Left ventricle myocardium superior (tissue), 1 donor: ENCODE data around the gene NUTM2E. TPM values are rescaled to one million over a fixed set of nuclear protein-coding genes. Genes with fewer than 3 reads are reported as not detected.
"Not testable (repeated sequence)": the region's sequence is repeated elsewhere in the genome, so short reads cannot be mapped to it uniquely, and the experiment has no call there.

ENCODE experiments used
- ATAC-seq: fragments of 200-7000 bp; cut with Tn5 transposase; one replicate; pipeline ENCODE4 v1.9.1; 2020; ENCODE audit warnings: mild to moderate bottlenecking, moderate library complexity
- DNase-seq: peaks from one replicate; pipeline ENCODE4 v3.0.0-alpha.2; 2020
- intact Hi-C: fragments of 100-400 bp; cut with micrococcal nuclease; formaldehyde crosslinking; loops from one replicate; pipeline ENCODE4 v1.11.0; 2022
- total RNA-seq: library from RNA; stranded (reverse); fragmentation: NEBNext Ultra II Directional; extraction: Animal tissue kit (Norgen Biotek cat#: 25700); gene quantifications from one replicate; pipeline ENCODE4 v1.2.1, GENCODE V29; 2021
- donor health status: DM: no; HTN: yes; CAD: no; lungs with severe emphysema.

The NUTM2E gene
- total RNA-seq, 1 donor from 2014 or later: 0.10 TPM

GRCh38 chr10:79853191-79853854, 26.8 kb downstream of the NUTM2E start:
- DNase-seq: peak; percentile 28
- intact Hi-C loops: not testable (repeated sequence)
- peak; percentile 99 for ATAC-seq

GRCh38 chr10:79862269-79862668, 35.7 kb downstream of the NUTM2E start:
- ATAC-seq, intact Hi-C loops, DNase-seq: not testable (repeated sequence)

GRCh38 chr10:79862803-79863202, 36.3 kb downstream of the NUTM2E start:
- ATAC-seq, intact Hi-C loops: not testable (repeated sequence)

GRCh38 chr10:79866903-79867551, 40.5 kb downstream of the NUTM2E start:
- DNase-seq, intact Hi-C loops, ATAC-seq: not testable (repeated sequence)

More at GRCh38 chr10:79862803-79863202, 36.3 kb downstream of the NUTM2E start:
- DNase-seq: not testable (repeated sequence)

- intact Hi-C loops, ATAC-seq, DNase-seq: not testable (repeated sequence)
Measured at GRCh38 chr10:79868023-79868422, 41.5 kb downstream of the NUTM2E start.

GRCh38 chr10:79869439-79870097, 43.0 kb downstream of the NUTM2E start:
- intact Hi-C loops, DNase-seq: not testable (repeated sequence)
- peak; percentile 94 for ATAC-seq

GRCh38 chr10:79871729-79872128, 45.2 kb downstream of the NUTM2E start:
- ATAC-seq, intact Hi-C loops, DNase-seq: not testable (repeated sequence)

Other genes starting within 250 kb of the NUTM2E start
- 0.17 TPM for gene SFTPA1, start 215.8 kb upstream of the NUTM2E start, total RNA-seq
- 1.2 TPM for gene NUTM2B, start 123.5 kb upstream of the NUTM2E start, total RNA-seq
- gene SFTPD, start 122.4 kb downstream of the NUTM2E start, total RNA-seq: 0.69 TPM